ENCODE data around the gene CTBP2. TPM values are rescaled to one million over a fixed set of nuclear protein-coding genes. Genes with fewer than 3 reads are reported as not detected.

The CTBP2 gene
- total RNA-seq, 3 donors from 2014 or later (not counting 1 experiment from before 2014, with no cell fraction given), result 120 to 179 (median 124) TPM

DNA sequence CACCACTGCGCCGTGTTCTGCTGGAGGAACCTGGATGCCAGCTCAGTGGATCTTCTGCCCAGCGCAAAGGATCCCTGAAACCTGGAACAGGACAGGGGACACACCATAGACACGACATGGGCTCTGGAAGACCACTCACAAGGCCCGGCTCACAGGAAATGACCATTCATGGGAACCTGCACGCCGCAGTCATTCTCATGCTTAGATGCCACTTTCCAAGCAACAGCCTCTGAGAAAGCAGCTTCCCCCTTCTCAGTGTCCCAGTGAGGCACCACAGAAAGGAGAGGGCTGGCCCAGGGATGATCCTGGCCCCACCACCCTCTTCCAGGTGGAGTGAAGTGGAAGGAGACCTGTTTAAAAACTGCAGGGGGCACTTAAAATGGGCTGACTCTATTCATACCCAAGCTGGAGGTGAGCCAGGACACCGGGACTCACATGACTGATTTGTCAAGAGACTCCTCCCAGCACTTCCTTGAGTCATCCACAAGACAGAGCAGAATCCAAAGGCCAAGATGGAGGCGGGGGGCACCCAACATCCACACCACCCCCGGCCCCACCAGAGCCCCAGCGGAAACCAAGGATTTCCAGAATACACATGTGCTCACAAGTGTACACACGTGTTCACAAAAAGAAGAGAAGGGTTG is 11.2 kb downstream of the CTBP2 start:
- no peaks in the 10 kb centered on the region for H3K9me3 ChIP-seq (ENCODE audit: control insufficient read depth, insufficient read depth, low read length)
- H3K4me1 Mint-ChIP-seq, result peaks cover 82 to 88% of the 10 kb centered on the region in 2 donors
- no peak overlapping the region for H3K4me3 ChIP-seq (ENCODE audit: low read length)
- H3K36me3 ChIP-seq (ENCODE audit: control insufficient read depth, insufficient read depth, low read length), result peaks cover 2% of the 10 kb centered on the region
- H3K4me1 ChIP-seq (ENCODE audit: control insufficient read depth, insufficient read depth, low read length), result peaks cover 99% of the 10 kb centered on the region
- no peaks in the 10 kb centered on the region for H3K9me3 Mint-ChIP-seq
- peak overlapping the region; percentile 88 for H3K4me3 Mint-ChIP-seq
- 56% methylated on average over 11 of the region's 12 CpGs for WGBS (ENCODE audit: insufficient coverage)
- peak overlapping the region; percentile 87 for H3K27ac ChIP-seq (ENCODE audit: low read length)
- H3K27ac Mint-ChIP-seq, result peak overlapping the region; percentile 97 to 98
- DNase-seq (peak in 1 of 2 donors; percentile 19), ATAC-seq (peak; percentile 16 to 36 (median 24))
- TF ChIP-seq, protein P1, sequence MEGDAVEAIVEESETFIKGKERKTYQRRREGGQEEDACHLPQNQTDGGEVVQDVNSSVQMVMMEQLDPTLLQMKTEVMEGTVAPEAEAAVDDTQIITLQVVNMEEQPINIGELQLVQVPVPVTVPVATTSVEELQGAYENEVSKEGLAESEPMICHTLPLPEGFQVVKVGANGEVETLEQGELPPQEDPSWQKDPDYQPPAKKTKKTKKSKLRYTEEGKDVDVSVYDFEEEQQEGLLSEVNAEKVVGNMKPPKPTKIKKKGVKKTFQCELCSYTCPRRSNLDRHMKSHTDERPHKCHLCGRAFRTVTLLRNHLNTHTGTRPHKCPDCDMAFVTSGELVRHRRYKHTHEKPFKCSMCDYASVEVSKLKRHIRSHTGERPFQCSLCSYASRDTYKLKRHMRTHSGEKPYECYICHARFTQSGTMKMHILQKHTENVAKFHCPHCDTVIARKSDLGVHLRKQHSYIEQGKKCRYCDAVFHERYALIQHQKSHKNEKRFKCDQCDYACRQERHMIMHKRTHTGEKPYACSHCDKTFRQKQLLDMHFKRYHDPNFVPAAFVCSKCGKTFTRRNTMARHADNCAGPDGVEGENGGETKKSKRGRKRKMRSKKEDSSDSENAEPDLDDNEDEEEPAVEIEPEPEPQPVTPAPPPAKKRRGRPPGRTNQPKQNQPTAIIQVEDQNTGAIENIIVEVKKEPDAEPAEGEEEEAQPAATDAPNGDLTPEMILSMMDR (IDR thresholded peaks at IDR 0.05), result no peak
- intact Hi-C loops (cut with micrococcal nuclease), result no loop called here
- no peaks in the 10 kb centered on the region for H3K36me3 Mint-ChIP-seq
- no peaks in the 10 kb centered on the region for H3K27me3 Mint-ChIP-seq (ENCODE audit: low read depth in 2 of 2)
- H3K27me3 ChIP-seq (ENCODE audit: control insufficient read depth, insufficient read depth, low read length), result no peaks in the 10 kb centered on the region

DNA sequence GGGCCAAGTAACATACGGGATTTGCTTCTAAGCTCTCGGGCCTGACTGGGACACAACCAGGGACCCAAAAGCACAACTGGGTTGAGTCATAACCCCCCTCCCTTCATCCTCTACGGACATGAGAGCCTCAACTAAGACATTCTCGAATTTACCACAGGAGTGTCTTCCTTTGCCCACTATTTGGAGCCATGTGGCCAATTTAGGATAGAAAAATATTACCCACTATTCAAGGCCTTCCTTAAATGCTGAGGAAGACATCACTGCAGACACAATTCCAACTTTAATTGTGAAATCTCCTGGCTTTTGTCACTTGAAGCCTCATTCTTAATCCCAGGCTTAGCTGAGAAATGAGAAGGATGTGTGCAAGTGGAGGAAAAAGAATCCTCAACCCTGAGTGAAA is 11.8 kb downstream of the CTBP2 start:
- Mint-ChIP-seq H3K27ac (peak overlapping the region; percentile 97 to 98), H3K4me3 (peak overlapping the region; percentile 88), H3K36me3 (no peaks in the 10 kb centered on the region), H3K9me3 (no peaks in the 10 kb centered on the region), H3K4me1 (peaks cover 82 to 88% of the 10 kb centered on the region in 2 donors), H3K27me3 (ENCODE audit: low read depth in 2 of 2) (no peaks in the 10 kb centered on the region)
- intact Hi-C loops (cut with micrococcal nuclease), result no loop called here
- Histone ChIP-seq H3K27me3 (ENCODE audit: control insufficient read depth, insufficient read depth, low read length) (no peaks in the 10 kb centered on the region), H3K9me3 (ENCODE audit: control insufficient read depth, insufficient read depth, low read length) (no peaks in the 10 kb centered on the region), H3K4me1 (ENCODE audit: control insufficient read depth, insufficient read depth, low read length) (peaks cover 99% of the 10 kb centered on the region), H3K27ac (ENCODE audit: low read length) (peak overlapping the region; percentile 87), H3K4me3 (ENCODE audit: low read length) (no peak overlapping the region), H3K36me3 (ENCODE audit: control insufficient read depth, insufficient read depth, low read length) (peaks cover 2% of the 10 kb centered on the region)
- TF ChIP-seq, protein P1 (IDR thresholded peaks at IDR 0.05), result no peak
- DNase-seq (no peak), ATAC-seq (no peak)
- 27% methylated on average over 4 of the region's 4 CpGs for WGBS (ENCODE audit: insufficient coverage)

DNA sequence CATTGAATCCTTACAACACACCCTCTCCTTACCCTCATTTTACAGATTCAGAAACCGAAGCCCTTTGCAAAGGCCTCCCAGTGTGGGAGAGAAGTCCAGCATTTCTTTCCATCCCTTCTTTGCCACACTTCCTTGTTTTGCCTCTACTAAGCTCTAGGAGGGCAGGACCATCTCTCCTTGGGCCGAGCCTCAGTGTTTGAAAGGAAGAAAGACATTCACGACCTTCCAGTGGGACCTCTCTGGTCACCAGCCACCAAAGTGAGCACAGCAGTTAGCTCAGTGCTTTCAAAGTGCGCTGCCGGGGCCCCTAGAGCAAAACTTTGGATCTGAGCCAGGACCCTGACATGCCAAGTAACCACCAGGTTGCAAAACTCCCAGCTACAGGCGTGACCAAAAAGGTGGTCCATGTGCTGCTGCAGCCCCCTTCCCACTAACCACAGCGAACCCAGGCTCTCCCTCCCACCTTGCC is 12.4 kb downstream of the CTBP2 start:
- Histone ChIP-seq H3K4me1 (ENCODE audit: control insufficient read depth, insufficient read depth, low read length) (peaks cover 94% of the 10 kb centered on the region), H3K27ac (ENCODE audit: low read length) (peak overlapping the region; percentile 87), H3K36me3 (ENCODE audit: control insufficient read depth, insufficient read depth, low read length) (peaks cover 2% of the 10 kb centered on the region), H3K4me3 (ENCODE audit: low read length) (no peak overlapping the region), H3K9me3 (ENCODE audit: control insufficient read depth, insufficient read depth, low read length) (no peaks in the 10 kb centered on the region), H3K27me3 (ENCODE audit: control insufficient read depth, insufficient read depth, low read length) (no peaks in the 10 kb centered on the region)
- H3K4me1 Mint-ChIP-seq, result peaks cover 80 to 86% of the 10 kb centered on the region in 2 donors
- WGBS (ENCODE audit: insufficient coverage), result 15% methylated on average over 7 of the region's 7 CpGs
- peak overlapping the region; percentile 88 for H3K4me3 Mint-ChIP-seq
- H3K27ac Mint-ChIP-seq, result peak overlapping the region; percentile 97 to 98
- H3K27me3 Mint-ChIP-seq (ENCODE audit: low read depth in 2 of 2), result no peaks in the 10 kb centered on the region
- no peaks in the 10 kb centered on the region for H3K9me3 Mint-ChIP-seq
- ATAC-seq (no peak), DNase-seq (peak in 1 of 2 donors; percentile 13)
- intact Hi-C loops (cut with micrococcal nuclease), result no loop called here
- TF ChIP-seq, protein P1 (IDR thresholded peaks at IDR 0.05), result no peak
- H3K36me3 Mint-ChIP-seq, result no peaks in the 10 kb centered on the region

Measured in natural killer cell (primary cell).